GM23338 (cell line): ENCODE data around the gene CDH4. TPM values are rescaled to one million over a fixed set of nuclear protein-coding genes. Genes with fewer than 3 reads are reported as not detected.
A peak's percentile ranks its signal among the peaks of the same experiment; 100 is the strongest.

Experiments used
- ATAC-seq: fragments of 200-7000 bp; cut with Tn5 transposase; 3 replicates; pipeline ENCODE4 v1.9.1; 2020
- DNase-seq: peaks from one replicate; pipeline ENCODE4 v3.0.0-alpha.2; 2015; ENCODE audit warnings: low spot score
- H2AFZ ChIP-seq: fragments of 200-600 bp; sonication (generic); 2 replicates; pipeline ENCODE4 v1.8.0; 2016; ENCODE audit warnings: antibody characterized with exemption, mild to moderate bottlenecking, moderate library complexity
- H3F3A ChIP-seq: fragments of 200-600 bp; sonication (generic); replicated peaks from 2 replicates; pipeline ENCODE4 v1.8.0; 2017; ENCODE audit warnings: antibody characterized with exemption, mixed run types, low read depth
- H3K27ac ChIP-seq: fragments of 200-600 bp; sonication (generic); 2 replicates; pipeline ENCODE4 v1.6.1; 2016; ENCODE audit warnings: low read depth
- H3K27me3 ChIP-seq: fragments of 200-600 bp; sonication (generic); 2 replicates; pipeline ENCODE4 v1.8.0; 2016; ENCODE audit warnings: mild to moderate bottlenecking, mixed run types, moderate library complexity; ENCODE audit not compliant: insufficient read depth
- H3K36me3 ChIP-seq: fragments of 200-600 bp; sonication (generic); 2 replicates; pipeline ENCODE4 v1.8.0; 2016; ENCODE audit warnings: mild to moderate bottlenecking; ENCODE audit not compliant: insufficient read depth
- H3K4me1 ChIP-seq: fragments of 200-600 bp; sonication (generic); 2 replicates; pipeline ENCODE4 v1.8.0; 2016; ENCODE audit warnings: mild to moderate bottlenecking, moderate library complexity; ENCODE audit not compliant: insufficient read depth
- H3K4me2 ChIP-seq: fragments of 200-600 bp; sonication (generic); 2 replicates; pipeline ENCODE4 v1.7.1; 2017; ENCODE audit warnings: mixed run types
- H3K4me3 ChIP-seq: fragments of 200-600 bp; sonication (generic); 2 replicates; pipeline ENCODE4 v1.6.1; 2016; ENCODE audit warnings: mixed run types
- H3K79me2 ChIP-seq: fragments of 200-600 bp; sonication (generic); replicated peaks from 2 replicates; pipeline ENCODE4 v1.8.0; 2017; ENCODE audit warnings: mild to moderate bottlenecking; ENCODE audit not compliant: insufficient read depth
- H3K9me2 ChIP-seq: fragments of 200-600 bp; sonication (generic); 2 replicates; pipeline ENCODE4 v1.8.0; 2017; ENCODE audit not compliant: insufficient read depth
- H4K20me1 ChIP-seq: fragments of 200-600 bp; sonication (generic); replicated peaks from 2 replicates; pipeline ENCODE4 v1.8.0; 2017; ENCODE audit warnings: mild to moderate bottlenecking; ENCODE audit not compliant: insufficient read depth
- H3K27ac Mint-ChIP-seq: 2 replicates; pipeline ENCODE4 v1.8.0; 2020; ENCODE audit warnings: inconsistent platforms, mild to moderate bottlenecking, moderate library complexity, mixed read lengths
- H3K27me3 Mint-ChIP-seq: 3 replicates; pipeline ENCODE4 v1.8.0; 2022; ENCODE audit warnings: low read depth, mild to moderate bottlenecking, moderate library complexity, mixed read lengths, inconsistent platforms; ENCODE audit not compliant: insufficient read depth, poor library complexity
- H3K36me3 Mint-ChIP-seq: 3 replicates; pipeline ENCODE4 v1.8.0; 2021; ENCODE audit warnings: low read depth, mild to moderate bottlenecking, inconsistent platforms, moderate library complexity, mixed read lengths
- H3K4me1 Mint-ChIP-seq: 3 replicates; pipeline ENCODE4 v1.8.0; 2020; ENCODE audit warnings: mild to moderate bottlenecking, inconsistent platforms, mixed read lengths
- H3K4me3 Mint-ChIP-seq: 3 replicates; pipeline ENCODE4 v1.8.0; 2021; ENCODE audit warnings: moderate library complexity, mild to moderate bottlenecking, inconsistent platforms, mixed read lengths
- H3K9me3 Mint-ChIP-seq: 3 replicates; pipeline ENCODE4 v1.8.0; 2020; ENCODE audit warnings: moderate library complexity, mild to moderate bottlenecking, inconsistent platforms, mixed read lengths
- CREB1 ChIP-seq: fragments of 250-450 bp; sonication (Bioruptor Pico); IDR thresholded peaks from 2 replicates; pipeline ENCODE4 v1.5.0; 2020; ENCODE audit warnings: low read depth, mild to moderate bottlenecking, moderate library complexity
- EZH2 ChIP-seq: fragments of 200-600 bp; sonication (generic); IDR thresholded peaks from one replicate; pipeline ENCODE4 v1.8.0; 2017; ENCODE audit warnings: antibody characterized with exemption, mild to moderate bottlenecking, low read depth; ENCODE audit not compliant: unreplicated experiment
- EZH2phosphoT487 ChIP-seq: fragments of 200-600 bp; sonication (generic); IDR thresholded peaks from one replicate; pipeline ENCODE4 v1.8.1; 2018; ENCODE audit warnings: antibody characterized with exemption; ENCODE audit not compliant: unreplicated experiment
- JUNB ChIP-seq: IDR thresholded peaks from one replicate; pipeline ENCODE4 v1.6.1; 2016; ENCODE audit warnings: antibody characterized with exemption; ENCODE audit not compliant: unreplicated experiment
- NANOG ChIP-seq: IDR thresholded peaks from 2 replicates; pipeline ENCODE4 v1.6.1; 2016; ENCODE audit warnings: antibody characterized with exemption, borderline replicate concordance
- POLR2AphosphoS5 ChIP-seq: IDR thresholded peaks from 2 replicates; pipeline ENCODE4 v1.6.1; 2016; ENCODE audit warnings: antibody characterized with exemption, low read depth
- STAT1 ChIP-seq: IDR thresholded peaks from one replicate; pipeline ENCODE4 v1.6.1; 2016; ENCODE audit warnings: antibody characterized with exemption; ENCODE audit not compliant: unreplicated experiment
- ZNF114 ChIP-seq: fragments of 250-450 bp; sonication (Bioruptor Pico); IDR thresholded peaks from 2 replicates; pipeline ENCODE4 v1.5.0; 2020; ENCODE audit warnings: mild to moderate bottlenecking, moderate library complexity
- ZNF331 ChIP-seq: fragments of 250-450 bp; sonication (Bioruptor Pico); IDR thresholded peaks from 2 replicates; pipeline ENCODE4 v1.5.0; 2020; ENCODE audit warnings: low read depth, mild to moderate bottlenecking, moderate library complexity
- polyA plus RNA-seq: library from polyadenylated mRNA; unstranded; fragments of >200 nt; fragmentation: Nextera tagmentation; extraction: Ambion mirVana; gene quantifications from 2 replicates; pipeline ENCODE4 v1.2.1, GENCODE V29; 2016
- total RNA-seq: library from RNA; depleted of rRNA; stranded (reverse); fragments of >200 nt; shearing (Covaris generic); gene quantifications from 2 replicates; pipeline ENCODE4 v1.2.3, GENCODE V29; 2014
- TF ChIP-seq, protein P1 (sequence below), 2 experiments: fragments of 200-600 bp in 1 of 2; sonication (generic) in 1 of 2; conservative IDR thresholded peaks; 2 replicates each; pipeline versions ENCODE4 v1.5.1 to v1.6.1; 2016 to 2017; ENCODE audit warnings: antibody characterized with exemption in 2 of 2, low read depth in 2 of 2, mild to moderate bottlenecking in 2 of 2, moderate library complexity in 1 of 2
- TF ChIP-seq, protein P2 (sequence below): IDR thresholded peaks from 2 replicates; pipeline ENCODE4 v1.6.1; 2016; ENCODE audit warnings: antibody characterized with exemption
- TF ChIP-seq, protein P3 (sequence below): fragments of 250-450 bp; sonication (Bioruptor Pico); IDR thresholded peaks from 2 replicates; pipeline ENCODE4 v1.5.0; 2020; ENCODE audit warnings: mild to moderate bottlenecking, moderate library complexity
- TF ChIP-seq, protein P4 (sequence below): IDR thresholded peaks from one replicate; pipeline ENCODE4 v1.6.1; 2018; ENCODE audit warnings: antibody characterized with exemption; ENCODE audit not compliant: unreplicated experiment

Gene CDH4
- total and polyA plus RNA-seq, 2 experiments from 2014 or later: 1.2 to 4.2 TPM

GRCh38 chr20:61514805-61515505 lies 262.9 kb downstream of the CDH4 start:
- Histone ChIP-seq H3K36me3 (no peaks in the 10 kb centered on the region), H2AFZ (no peak overlapping the region), H4K20me1 (no peaks in the 10 kb centered on the region), H3K27ac (0 out of 2 replicates have a peak overlapping the region, but pooled peaks have one; percentile 50), H3K4me3 (no peak overlapping the region), H3K79me2 (no peaks in the 10 kb centered on the region), H3K4me2 (0 out of 2 replicates have a peak overlapping the region, but pooled peaks have one; percentile 38), H3K9me2 (peaks cover 10% of the 10 kb centered on the region), H3K4me1 (peaks cover 15% of the 10 kb centered on the region), H3K27me3 (no peaks in the 10 kb centered on the region), H3F3A (no peaks in the 10 kb centered on the region)
- TF ChIP-seq STAT1 (no peak), NANOG (no peak), JUNB (no peak), ZNF331 (CRISPR knock-in tag) (no peak), ZNF114 (CRISPR knock-in tag) (no peak), CREB1 (no peak), EZH2phosphoT487 (no peak), POLR2AphosphoS5 (no peak), EZH2 (no peak)
- TF ChIP-seq, protein P1, sequence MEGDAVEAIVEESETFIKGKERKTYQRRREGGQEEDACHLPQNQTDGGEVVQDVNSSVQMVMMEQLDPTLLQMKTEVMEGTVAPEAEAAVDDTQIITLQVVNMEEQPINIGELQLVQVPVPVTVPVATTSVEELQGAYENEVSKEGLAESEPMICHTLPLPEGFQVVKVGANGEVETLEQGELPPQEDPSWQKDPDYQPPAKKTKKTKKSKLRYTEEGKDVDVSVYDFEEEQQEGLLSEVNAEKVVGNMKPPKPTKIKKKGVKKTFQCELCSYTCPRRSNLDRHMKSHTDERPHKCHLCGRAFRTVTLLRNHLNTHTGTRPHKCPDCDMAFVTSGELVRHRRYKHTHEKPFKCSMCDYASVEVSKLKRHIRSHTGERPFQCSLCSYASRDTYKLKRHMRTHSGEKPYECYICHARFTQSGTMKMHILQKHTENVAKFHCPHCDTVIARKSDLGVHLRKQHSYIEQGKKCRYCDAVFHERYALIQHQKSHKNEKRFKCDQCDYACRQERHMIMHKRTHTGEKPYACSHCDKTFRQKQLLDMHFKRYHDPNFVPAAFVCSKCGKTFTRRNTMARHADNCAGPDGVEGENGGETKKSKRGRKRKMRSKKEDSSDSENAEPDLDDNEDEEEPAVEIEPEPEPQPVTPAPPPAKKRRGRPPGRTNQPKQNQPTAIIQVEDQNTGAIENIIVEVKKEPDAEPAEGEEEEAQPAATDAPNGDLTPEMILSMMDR (conservative IDR thresholded peaks at IDR 0.05; ENCODE audit: low read depth in 2 of 2): no peak
- TF ChIP-seq, protein P2, sequence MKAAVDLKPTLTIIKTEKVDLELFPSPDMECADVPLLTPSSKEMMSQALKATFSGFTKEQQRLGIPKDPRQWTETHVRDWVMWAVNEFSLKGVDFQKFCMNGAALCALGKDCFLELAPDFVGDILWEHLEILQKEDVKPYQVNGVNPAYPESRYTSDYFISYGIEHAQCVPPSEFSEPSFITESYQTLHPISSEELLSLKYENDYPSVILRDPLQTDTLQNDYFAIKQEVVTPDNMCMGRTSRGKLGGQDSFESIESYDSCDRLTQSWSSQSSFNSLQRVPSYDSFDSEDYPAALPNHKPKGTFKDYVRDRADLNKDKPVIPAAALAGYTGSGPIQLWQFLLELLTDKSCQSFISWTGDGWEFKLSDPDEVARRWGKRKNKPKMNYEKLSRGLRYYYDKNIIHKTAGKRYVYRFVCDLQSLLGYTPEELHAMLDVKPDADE: no peak
- TF ChIP-seq, protein P3, sequence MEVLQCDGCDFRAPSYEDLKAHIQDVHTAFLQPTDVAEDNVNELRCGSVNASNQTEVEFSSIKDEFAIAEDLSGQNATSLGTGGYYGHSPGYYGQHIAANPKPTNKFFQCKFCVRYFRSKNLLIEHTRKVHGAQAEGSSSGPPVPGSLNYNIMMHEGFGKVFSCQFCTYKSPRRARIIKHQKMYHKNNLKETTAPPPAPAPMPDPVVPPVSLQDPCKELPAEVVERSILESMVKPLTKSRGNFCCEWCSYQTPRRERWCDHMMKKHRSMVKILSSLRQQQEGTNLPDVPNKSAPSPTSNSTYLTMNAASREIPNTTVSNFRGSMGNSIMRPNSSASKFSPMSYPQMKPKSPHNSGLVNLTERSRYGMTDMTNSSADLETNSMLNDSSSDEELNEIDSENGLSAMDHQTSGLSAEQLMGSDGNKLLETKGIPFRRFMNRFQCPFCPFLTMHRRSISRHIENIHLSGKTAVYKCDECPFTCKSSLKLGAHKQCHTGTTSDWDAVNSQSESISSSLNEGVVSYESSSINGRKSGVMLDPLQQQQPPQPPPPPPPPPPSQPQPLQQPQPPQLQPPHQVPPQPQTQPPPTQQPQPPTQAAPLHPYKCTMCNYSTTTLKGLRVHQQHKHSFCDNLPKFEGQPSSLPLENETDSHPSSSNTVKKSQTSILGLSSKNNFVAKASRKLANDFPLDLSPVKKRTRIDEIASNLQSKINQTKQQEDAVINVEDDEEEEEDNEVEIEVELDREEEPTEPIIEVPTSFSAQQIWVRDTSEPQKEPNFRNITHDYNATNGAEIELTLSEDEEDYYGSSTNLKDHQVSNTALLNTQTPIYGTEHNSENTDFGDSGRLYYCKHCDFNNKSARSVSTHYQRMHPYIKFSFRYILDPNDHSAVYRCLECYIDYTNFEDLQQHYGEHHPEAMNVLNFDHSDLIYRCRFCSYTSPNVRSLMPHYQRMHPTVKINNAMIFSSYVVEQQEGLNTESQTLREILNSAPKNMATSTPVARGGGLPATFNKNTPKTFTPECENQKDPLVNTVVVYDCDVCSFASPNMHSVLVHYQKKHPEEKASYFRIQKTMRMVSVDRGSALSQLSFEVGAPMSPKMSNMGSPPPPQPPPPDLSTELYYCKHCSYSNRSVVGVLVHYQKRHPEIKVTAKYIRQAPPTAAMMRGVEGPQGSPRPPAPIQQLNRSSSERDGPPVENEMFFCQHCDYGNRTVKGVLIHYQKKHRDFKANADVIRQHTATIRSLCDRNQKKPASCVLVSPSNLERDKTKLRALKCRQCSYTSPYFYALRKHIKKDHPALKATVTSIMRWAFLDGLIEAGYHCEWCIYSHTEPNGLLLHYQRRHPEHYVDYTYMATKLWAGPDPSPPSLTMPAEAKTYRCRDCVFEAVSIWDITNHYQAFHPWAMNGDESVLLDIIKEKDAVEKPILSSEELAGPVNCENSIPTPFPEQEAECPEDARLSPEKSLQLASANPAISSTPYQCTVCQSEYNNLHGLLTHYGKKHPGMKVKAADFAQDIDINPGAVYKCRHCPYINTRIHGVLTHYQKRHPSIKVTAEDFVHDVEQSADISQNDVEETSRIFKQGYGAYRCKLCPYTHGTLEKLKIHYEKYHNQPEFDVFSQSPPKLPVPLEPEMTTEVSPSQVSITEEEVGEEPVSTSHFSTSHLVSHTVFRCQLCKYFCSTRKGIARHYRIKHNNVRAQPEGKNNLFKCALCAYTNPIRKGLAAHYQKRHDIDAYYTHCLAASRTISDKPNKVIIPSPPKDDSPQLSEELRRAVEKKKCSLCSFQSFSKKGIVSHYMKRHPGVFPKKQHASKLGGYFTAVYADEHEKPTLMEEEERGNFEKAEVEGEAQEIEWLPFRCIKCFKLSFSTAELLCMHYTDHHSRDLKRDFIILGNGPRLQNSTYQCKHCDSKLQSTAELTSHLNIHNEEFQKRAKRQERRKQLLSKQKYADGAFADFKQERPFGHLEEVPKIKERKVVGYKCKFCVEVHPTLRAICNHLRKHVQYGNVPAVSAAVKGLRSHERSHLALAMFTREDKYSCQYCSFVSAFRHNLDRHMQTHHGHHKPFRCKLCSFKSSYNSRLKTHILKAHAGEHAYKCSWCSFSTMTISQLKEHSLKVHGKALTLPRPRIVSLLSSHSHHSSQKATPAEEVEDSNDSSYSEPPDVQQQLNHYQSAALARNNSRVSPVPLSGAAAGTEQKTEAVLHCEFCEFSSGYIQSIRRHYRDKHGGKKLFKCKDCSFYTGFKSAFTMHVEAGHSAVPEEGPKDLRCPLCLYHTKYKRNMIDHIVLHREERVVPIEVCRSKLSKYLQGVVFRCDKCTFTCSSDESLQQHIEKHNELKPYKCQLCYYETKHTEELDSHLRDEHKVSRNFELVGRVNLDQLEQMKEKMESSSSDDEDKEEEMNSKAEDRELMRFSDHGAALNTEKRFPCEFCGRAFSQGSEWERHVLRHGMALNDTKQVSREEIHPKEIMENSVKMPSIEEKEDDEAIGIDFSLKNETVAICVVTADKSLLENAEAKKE: no peak
- TF ChIP-seq, protein P4, sequence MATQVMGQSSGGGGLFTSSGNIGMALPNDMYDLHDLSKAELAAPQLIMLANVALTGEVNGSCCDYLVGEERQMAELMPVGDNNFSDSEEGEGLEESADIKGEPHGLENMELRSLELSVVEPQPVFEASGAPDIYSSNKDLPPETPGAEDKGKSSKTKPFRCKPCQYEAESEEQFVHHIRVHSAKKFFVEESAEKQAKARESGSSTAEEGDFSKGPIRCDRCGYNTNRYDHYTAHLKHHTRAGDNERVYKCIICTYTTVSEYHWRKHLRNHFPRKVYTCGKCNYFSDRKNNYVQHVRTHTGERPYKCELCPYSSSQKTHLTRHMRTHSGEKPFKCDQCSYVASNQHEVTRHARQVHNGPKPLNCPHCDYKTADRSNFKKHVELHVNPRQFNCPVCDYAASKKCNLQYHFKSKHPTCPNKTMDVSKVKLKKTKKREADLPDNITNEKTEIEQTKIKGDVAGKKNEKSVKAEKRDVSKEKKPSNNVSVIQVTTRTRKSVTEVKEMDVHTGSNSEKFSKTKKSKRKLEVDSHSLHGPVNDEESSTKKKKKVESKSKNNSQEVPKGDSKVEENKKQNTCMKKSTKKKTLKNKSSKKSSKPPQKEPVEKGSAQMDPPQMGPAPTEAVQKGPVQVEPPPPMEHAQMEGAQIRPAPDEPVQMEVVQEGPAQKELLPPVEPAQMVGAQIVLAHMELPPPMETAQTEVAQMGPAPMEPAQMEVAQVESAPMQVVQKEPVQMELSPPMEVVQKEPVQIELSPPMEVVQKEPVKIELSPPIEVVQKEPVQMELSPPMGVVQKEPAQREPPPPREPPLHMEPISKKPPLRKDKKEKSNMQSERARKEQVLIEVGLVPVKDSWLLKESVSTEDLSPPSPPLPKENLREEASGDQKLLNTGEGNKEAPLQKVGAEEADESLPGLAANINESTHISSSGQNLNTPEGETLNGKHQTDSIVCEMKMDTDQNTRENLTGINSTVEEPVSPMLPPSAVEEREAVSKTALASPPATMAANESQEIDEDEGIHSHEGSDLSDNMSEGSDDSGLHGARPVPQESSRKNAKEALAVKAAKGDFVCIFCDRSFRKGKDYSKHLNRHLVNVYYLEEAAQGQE: no peak
- no peak overlapping the region for H3K4me3 Mint-ChIP-seq
- DNase-seq: no peak
- peaks cover 35% of the 10 kb centered on the region for H3K4me1 Mint-ChIP-seq
- no peaks in the 10 kb centered on the region for H3K9me3 Mint-ChIP-seq
- H3K27me3 Mint-ChIP-seq: peaks cover 8% of the 10 kb centered on the region
- ATAC-seq: peak; percentile 11; the same call in 2 of the 3 replicates
- no peaks in the 10 kb centered on the region; the same call in 2 of the 3 replicates for H3K36me3 Mint-ChIP-seq
- H3K27ac Mint-ChIP-seq: no peak overlapping the region
